ENCODE results near the gene FRMD5. TPM values are rescaled to one million over a fixed set of nuclear protein-coding genes. Genes with fewer than 3 reads are reported as not detected.

Gene FRMD5
- total RNA-seq, 1 experiment from 2014 or later, result 0.98 TPM

- intact Hi-C loops (cut with micrococcal nuclease), result no loop called here
- no TSS peak for BruUV-seq (replicated peaks)
- H3K27me3 Mint-ChIP-seq (ENCODE audit: insufficient read depth, unreplicated experiment), result no peaks in the 10 kb centered on the region
- H3K9me3 Mint-ChIP-seq (ENCODE audit: unreplicated experiment), result no peaks in the 10 kb centered on the region
- CTCF ChIA-PET, result no interaction called here
- POLR2A ChIA-PET, result no interaction called here
- TF ChIP-seq, protein P1, sequence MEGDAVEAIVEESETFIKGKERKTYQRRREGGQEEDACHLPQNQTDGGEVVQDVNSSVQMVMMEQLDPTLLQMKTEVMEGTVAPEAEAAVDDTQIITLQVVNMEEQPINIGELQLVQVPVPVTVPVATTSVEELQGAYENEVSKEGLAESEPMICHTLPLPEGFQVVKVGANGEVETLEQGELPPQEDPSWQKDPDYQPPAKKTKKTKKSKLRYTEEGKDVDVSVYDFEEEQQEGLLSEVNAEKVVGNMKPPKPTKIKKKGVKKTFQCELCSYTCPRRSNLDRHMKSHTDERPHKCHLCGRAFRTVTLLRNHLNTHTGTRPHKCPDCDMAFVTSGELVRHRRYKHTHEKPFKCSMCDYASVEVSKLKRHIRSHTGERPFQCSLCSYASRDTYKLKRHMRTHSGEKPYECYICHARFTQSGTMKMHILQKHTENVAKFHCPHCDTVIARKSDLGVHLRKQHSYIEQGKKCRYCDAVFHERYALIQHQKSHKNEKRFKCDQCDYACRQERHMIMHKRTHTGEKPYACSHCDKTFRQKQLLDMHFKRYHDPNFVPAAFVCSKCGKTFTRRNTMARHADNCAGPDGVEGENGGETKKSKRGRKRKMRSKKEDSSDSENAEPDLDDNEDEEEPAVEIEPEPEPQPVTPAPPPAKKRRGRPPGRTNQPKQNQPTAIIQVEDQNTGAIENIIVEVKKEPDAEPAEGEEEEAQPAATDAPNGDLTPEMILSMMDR (IDR thresholded peaks at IDR 0.05; ENCODE audit: unreplicated experiment), result no peak
- no peak overlapping the region for H3K4me3 Mint-ChIP-seq (ENCODE audit: unreplicated experiment)
- H3K36me3 Mint-ChIP-seq (ENCODE audit: insufficient read depth, unreplicated experiment), result no peaks in the 10 kb centered on the region
- no peak for DNase-seq (ENCODE audit: unreplicated experiment)
- H3K4me1 Mint-ChIP-seq (ENCODE audit: insufficient read depth, unreplicated experiment), result peaks cover 18% of the 10 kb centered on the region
- no peak overlapping the region for H3K27ac Mint-ChIP-seq (ENCODE audit: low read depth, unreplicated experiment)
Measured at GRCh38 chr15:44097552-44097951, 97.5 kb downstream of the FRMD5 start.

DNA sequence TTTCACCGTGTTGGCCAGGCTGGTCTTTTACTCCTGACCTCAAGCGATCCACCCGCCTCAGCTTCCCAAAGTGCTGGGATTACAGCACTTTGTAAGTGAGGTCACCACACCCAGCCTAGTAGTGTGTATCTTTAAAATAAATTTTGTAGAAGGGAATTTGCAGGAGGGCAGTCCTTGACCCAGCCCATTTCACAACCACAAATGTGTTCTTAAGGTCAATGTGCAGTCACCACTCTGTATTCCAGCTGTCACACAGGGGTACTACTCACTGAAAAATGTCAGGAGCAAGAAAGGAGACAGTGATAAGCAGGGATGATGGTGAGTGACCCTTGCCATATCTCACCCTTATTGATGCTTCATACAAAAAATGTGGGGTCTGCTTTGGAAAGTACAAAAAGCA, 98.5 kb downstream of the FRMD5 start:
- Mint-ChIP-seq H3K9me3 (ENCODE audit: unreplicated experiment) (no peaks in the 10 kb centered on the region), H3K4me3 (ENCODE audit: unreplicated experiment) (no peak overlapping the region), H3K27ac (ENCODE audit: low read depth, unreplicated experiment) (no peak overlapping the region), H3K27me3 (ENCODE audit: insufficient read depth, unreplicated experiment) (no peaks in the 10 kb centered on the region), H3K4me1 (ENCODE audit: insufficient read depth, unreplicated experiment) (peaks cover 16% of the 10 kb centered on the region), H3K36me3 (ENCODE audit: insufficient read depth, unreplicated experiment) (no peaks in the 10 kb centered on the region)
- POLR2A ChIA-PET, result no interaction called here
- no TSS peak for BruUV-seq (replicated peaks)
- TF ChIP-seq, protein P1 (IDR thresholded peaks at IDR 0.05; ENCODE audit: unreplicated experiment), result no peak
- no peak for DNase-seq (ENCODE audit: unreplicated experiment)
- CTCF ChIA-PET, result no interaction called here
- intact Hi-C loops (cut with micrococcal nuclease), result no loop called here

DNA sequence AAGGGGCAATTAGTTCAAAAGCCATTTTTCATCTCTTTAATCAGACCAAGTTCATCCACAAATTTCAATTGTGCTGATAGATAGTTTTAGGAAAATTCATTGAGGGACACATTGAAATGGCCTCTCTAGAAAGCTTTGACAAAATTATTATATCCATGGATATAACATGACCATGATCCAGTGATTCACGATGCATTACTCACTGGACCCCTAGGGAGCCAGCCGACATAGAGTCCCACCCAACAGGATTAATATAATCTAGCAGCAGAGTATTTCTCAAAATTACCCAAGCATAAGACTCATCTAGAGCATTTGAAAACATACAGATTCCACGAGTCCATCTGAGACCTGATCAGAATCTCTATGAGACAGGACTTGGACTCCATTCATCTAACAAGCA, 100.3 kb downstream of the FRMD5 start:
- Mint-ChIP-seq H3K36me3 (ENCODE audit: insufficient read depth, unreplicated experiment) (no peaks in the 10 kb centered on the region), H3K9me3 (ENCODE audit: unreplicated experiment) (no peaks in the 10 kb centered on the region), H3K27ac (ENCODE audit: low read depth, unreplicated experiment) (no peak overlapping the region), H3K27me3 (ENCODE audit: insufficient read depth, unreplicated experiment) (no peaks in the 10 kb centered on the region), H3K4me3 (ENCODE audit: unreplicated experiment) (no peak overlapping the region), H3K4me1 (ENCODE audit: insufficient read depth, unreplicated experiment) (peaks cover 11% of the 10 kb centered on the region)
- intact Hi-C loops (cut with micrococcal nuclease), result no loop called here
- no TSS peak for BruUV-seq (replicated peaks)
- CTCF ChIA-PET, result interaction anchor here (1.4 kb wide), 1 partner anchor 29 kb away, joined by 3 read pairs; no protein-coding TSS in a partner anchor
- peak; percentile 7 for DNase-seq (ENCODE audit: unreplicated experiment)
- POLR2A ChIA-PET, result interaction anchor here (0.7 to 0.8 kb wide), 2 partner anchors 11 to 26 kb away, joined by 3 read pairs; no protein-coding TSS in a partner anchor
- TF ChIP-seq, protein P1 (IDR thresholded peaks at IDR 0.05; ENCODE audit: unreplicated experiment), result no peak

- no peak for DNase-seq (ENCODE audit: unreplicated experiment)
- POLR2A ChIA-PET, result interaction anchor here (1.0 kb wide), 1 partner anchor 9 kb away, joined by 3 read pairs; no protein-coding TSS in a partner anchor
- no TSS peak for BruUV-seq (replicated peaks)
- Mint-ChIP-seq H3K4me1 (ENCODE audit: insufficient read depth, unreplicated experiment) (peaks cover 11% of the 10 kb centered on the region), H3K27me3 (ENCODE audit: insufficient read depth, unreplicated experiment) (no peaks in the 10 kb centered on the region), H3K4me3 (ENCODE audit: unreplicated experiment) (no peak overlapping the region), H3K9me3 (ENCODE audit: unreplicated experiment) (no peaks in the 10 kb centered on the region), H3K27ac (ENCODE audit: low read depth, unreplicated experiment) (no peak overlapping the region), H3K36me3 (ENCODE audit: insufficient read depth, unreplicated experiment) (no peaks in the 10 kb centered on the region)
- intact Hi-C loops (cut with micrococcal nuclease), result no loop called here
- CTCF ChIA-PET, result interaction anchor here (0.6 to 1.4 kb wide), 2 partner anchors 9 to 28 kb away, joined by 3 read pairs; no protein-coding TSS in a partner anchor
- TF ChIP-seq, protein P1 (IDR thresholded peaks at IDR 0.05; ENCODE audit: unreplicated experiment), result no peak
Measured at GRCh38 chr15:44093836-44094235, 101.2 kb downstream of the FRMD5 start.

Measured in MCF 10A (cell line).